HG03066 (cell line): ENCODE measurements around the gene ZSWIM1.
A peak's percentile ranks its signal among the peaks of the same experiment; 100 is the strongest.
"Not testable (repeated sequence)": the region's sequence is repeated elsewhere in the genome, so short reads cannot be mapped to it uniquely, and the experiment has no call there.

ENCODE experiments used
- ATAC-seq: cut with Tn5 transposase; IDR thresholded peaks from one replicate; pipeline ENCODE4 v1.9.1; 2021; ENCODE audit warnings: low read depth; ENCODE audit not compliant: unreplicated experiment

Gene ZSWIM1

DNA sequence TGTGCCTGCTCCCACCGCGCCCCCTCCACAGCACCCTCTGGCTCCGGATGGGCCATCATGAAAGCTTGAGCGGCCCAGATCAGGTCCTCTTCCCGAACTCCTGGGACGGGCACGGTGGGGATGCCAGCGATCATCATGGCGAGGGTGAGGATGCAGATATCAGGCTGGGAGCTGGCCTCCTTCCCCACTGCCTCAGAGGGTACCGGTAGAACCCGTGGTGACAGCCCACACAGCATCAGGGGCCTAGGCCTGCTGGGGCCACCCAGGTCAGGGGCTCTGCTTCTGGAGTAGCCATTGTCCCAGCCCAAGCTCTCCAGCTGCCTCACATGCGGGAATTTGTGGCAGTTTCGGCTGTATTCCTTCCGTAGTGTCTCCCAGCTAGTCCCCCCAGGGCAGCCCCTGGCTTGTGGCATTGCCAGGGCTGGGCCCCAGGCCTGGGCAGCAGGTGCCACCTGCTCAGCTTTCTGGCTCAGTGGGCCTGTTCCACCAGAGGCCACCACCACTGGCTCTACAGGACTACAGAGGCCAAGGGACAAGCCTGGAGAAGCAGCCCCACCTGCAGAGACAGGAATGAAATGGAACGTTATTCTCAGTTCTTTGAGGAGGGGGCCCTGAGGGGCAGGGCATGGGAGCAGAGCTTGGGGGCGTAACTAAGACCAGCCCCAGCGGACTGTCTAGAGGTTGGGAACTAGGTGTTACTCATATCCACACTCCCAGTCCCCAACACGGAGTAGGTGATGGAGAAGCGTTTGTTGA, 5.7 kb downstream of the ZSWIM1 start:
- ATAC-seq, result no peak

DNA sequence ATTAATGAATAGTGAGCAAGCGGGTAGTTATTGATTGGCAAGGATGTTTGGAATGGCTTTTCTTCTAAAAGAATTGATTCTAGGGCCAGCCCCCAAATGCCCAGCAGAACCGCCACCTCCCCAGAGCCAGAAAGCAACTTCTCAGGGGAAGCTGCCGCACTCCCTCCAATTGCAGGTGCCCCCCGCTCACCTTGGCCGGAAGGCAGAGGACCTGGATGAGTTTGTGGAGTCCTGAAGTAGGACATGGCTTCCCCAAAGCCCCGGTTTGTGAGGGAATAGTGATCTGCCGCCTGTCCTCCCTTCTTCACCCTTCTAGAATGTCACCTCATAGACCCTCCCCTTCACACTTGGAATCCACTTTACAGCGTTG, 6.3 kb downstream of the ZSWIM1 start, which contains the start of gene SPATA25:
SPATA25 (minus strand) TSS at position 277 of the 370 bp plus-strand sequence; CDS start at position 245, 32 bp downstream.
- ATAC-seq, result no peak

DNA sequence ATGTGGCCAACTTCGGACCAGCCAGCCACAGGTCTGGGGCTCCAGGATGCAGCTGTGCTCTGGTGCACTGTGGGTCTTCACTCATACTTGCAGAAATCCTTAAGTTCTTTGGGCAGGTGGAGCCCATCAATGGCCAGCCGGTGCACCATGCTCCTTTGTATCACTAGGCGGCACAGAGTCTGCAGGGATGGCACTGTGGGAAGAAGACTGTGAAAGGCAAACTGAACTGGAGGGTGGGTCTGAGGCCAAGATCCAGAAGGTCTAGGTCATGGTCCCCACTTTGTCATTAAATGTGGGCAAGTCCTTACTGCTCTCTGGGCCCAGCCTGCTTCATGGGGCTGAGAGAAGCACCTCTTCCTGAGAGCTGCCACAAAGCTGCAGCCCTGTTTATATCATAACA, 7.7 kb downstream of the ZSWIM1 start:
- no peak for ATAC-seq

- no peak for ATAC-seq
Observed at GRCh38 chr20:45890077-45890984, 9.3 kb downstream of the ZSWIM1 start.

DNA sequence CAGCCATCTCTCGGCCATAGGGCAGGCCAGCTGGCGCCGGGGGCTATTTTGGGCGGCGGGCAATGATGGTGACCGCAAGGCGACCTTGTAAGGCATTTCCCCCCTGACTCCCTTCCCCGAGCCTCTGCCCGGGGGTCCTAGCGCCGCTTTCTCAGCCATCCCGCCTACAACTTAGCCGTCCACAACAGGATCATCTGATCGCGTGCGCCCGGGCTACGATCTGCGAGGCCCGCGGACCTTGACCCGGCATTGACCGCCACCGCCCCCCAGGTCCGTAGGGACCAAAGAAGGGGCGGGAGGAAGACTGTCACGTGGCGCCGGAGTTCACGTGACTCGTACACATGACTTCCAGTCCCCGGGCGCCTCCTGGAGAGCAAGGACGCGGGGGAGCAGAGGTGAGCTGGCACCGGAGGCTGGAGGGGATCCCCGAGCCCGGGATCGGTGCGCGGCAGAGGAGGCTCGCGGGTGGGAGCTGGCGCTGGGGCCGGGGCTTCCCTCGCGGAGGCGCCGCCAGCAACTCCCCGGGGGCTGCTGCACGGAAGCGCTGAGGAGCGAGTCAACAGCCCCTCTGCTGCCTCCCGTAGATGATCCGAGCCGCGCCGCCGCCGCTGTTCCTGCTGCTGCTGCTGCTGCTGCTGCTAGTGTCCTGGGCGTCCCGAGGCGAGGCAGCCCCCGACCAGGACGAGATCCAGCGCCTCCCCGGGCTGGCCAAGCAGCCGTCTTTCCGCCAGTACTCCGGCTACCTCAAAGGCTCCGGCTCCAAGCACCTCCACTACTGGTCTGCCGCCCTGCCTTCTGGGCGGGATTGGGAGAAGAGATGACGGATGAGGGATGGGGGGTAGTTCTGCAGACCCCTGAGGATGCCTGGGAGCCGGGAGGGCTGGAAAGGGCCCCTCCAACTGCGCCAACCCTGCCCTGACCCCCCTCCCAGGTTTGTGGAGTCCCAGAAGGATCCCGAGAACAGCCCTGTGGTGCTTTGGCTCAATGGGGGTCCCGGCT, 10.3 kb downstream of the ZSWIM1 start, which contains the start of the genes CTSA and NEURL2:
CTSA (plus strand) TSS at position 351 of the 999 bp plus-strand sequence; CDS start at position 585, 234 bp downstream.
NEURL2 (minus strand) TSS at position 224 of the 999 bp plus-strand sequence; CDS start at position 7, 217 bp downstream.
- ATAC-seq, result peak; percentile 72

GRCh38 chr20:45892049-45892825, 11.2 kb downstream of the ZSWIM1 start:
- ATAC-seq, result no peak

- ATAC-seq, result no peak
Observed at GRCh38 chr20:45892828-45893500, 11.9 kb downstream of the ZSWIM1 start.

GRCh38 chr20:45893831-45894230, 12.8 kb downstream of the ZSWIM1 start:
- no peak for ATAC-seq

DNA sequence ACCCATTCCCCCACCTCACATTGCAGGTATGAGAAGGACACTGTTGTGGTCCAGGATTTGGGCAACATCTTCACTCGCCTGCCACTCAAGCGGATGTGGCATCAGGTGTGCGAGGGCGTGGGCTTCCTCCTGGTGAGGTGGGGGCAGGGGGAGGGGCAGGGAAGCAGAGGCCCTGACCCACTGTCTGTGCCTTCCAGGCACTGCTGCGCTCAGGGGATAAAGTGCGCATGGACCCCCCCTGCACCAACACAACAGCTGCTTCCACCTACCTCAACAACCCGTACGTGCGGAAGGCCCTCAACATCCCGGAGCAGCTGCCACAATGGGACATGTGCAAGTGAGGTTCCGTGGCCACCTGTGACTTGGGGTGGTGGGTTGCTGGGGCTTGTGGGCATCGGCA, 13.8 kb downstream of the ZSWIM1 start:
- no peak for ATAC-seq

DNA sequence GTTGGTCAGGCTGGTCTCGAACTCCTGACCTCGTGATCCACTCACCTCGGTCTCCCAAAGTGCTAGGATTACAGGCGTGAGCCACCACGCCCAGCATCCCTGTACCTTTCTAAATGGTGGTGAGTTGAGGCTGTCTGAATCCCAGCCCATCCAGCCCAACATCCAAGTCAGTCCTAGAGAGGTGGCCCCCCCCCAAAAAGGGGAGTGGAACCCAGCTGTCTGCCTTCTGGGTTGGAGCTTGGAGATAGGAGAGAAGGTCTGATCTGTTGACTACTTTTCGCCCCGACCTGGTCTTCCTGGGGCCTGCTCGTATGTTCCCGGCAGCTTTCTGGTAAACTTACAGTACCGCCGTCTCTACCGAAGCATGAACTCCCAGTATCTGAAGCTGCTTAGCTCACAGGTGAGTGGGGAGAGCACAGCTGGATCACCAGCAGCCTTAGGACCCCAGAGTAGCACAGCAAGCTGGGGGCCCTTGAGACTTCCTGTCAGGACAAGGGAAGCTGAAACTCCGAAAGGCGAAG, 15.7 kb downstream of the ZSWIM1 start:
- no peak for ATAC-seq

GRCh38 chr20:45897289-45897688, 16.3 kb downstream of the ZSWIM1 start:
- ATAC-seq, result no peak

DNA sequence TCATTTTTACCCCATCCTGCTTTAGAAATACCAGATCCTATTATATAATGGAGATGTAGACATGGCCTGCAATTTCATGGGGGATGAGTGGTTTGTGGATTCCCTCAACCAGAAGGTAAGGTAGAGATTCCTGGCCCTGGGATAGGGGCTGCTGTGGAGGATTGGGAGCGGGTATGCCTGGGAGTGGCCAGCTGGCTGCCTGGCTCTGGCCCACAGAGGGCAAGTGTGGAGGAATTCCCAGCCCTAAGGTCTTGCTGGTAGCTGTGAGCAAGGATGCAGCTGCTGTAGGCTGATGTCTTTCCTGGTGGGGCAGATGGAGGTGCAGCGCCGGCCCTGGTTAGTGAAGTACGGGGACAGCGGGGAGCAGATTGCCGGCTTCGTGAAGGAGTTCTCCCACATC, 16.7 kb downstream of the ZSWIM1 start:
- no peak for ATAC-seq

DNA sequence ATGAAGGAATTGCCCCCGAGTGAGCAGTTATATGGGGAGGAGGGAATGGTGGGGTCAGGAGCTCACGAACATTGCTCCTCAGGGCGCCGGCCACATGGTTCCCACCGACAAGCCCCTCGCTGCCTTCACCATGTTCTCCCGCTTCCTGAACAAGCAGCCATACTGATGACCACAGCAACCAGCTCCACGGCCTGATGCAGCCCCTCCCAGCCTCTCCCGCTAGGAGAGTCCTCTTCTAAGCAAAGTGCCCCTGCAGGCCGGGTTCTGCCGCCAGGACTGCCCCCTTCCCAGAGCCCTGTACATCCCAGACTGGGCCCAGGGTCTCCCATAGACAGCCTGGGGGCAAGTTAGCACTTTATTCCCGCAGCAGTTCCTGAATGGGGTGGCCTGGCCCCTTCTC, 17.3 kb downstream of the ZSWIM1 start:
- no peak for ATAC-seq

GRCh38 chr20:45899046-45899835, 18.2 kb downstream of the ZSWIM1 start:
- no peak for ATAC-seq

GRCh38 chr20:45901332-45901731, 20.3 kb downstream of the ZSWIM1 start:
- ATAC-seq, result not testable (repeated sequence)

DNA sequence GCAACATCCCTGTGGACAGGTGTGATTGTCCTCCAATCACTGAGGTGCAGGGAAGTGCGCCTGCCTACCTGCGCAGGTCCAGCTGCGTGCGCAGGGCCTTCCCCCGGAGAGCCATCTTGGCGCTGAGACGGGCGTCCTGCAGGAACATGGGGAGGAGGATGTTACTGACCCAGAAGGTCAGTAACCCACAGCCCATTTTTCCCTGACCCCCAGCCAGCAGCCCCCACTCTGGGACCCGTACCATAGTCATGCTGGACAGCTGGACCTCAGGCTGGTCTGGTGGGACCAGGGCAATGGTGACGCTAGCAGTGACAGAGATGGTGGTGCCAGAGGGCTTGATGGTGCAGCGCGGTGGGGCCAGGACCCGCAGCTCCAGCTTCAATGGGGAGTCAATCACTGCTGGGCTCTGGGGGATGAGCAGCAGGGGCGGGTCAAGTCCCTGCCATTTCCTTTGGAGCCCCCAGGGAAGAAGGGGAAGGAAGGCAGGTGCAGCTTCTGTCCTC, 21.2 kb downstream of the ZSWIM1 start:
- no peak for ATAC-seq
